Cardiac muscle cell (in vitro differentiated cells and primary cell): ENCODE results near the gene CCDC102A. TPM values are rescaled to one million over a fixed set of nuclear protein-coding genes. Genes with fewer than 3 reads are reported as not detected.

Experiments used
- DNase-seq, 2 donors: peaks; one replicate each; pipeline versions ENCODE4 v3.0.0 to v3.0.0-alpha.2; 2010 to 2017; ENCODE audit warnings: low read depth in 1 of 2, low spot score in 1 of 2
- H3K27ac ChIP-seq: fragments of 200-600 bp; sonication (generic); 2 replicates; pipeline ENCODE4 v1.5.1; 2016
- H3K27me3 ChIP-seq: fragments of 200-600 bp; sonication (generic); 2 replicates; pipeline ENCODE4 v1.6.0; 2016; ENCODE audit warnings: control low read depth
- H3K36me3 ChIP-seq: fragments of 200-600 bp; sonication (generic); 2 replicates; pipeline ENCODE4 v1.5.1; 2016; ENCODE audit warnings: control low read depth
- H3K4me1 ChIP-seq: fragments of 200-600 bp; sonication (generic); 2 replicates; pipeline ENCODE4 v1.8.1; 2017; ENCODE audit warnings: low read depth, mild to moderate bottlenecking, mixed run types
- H3K4me3 ChIP-seq: fragments of 200-600 bp; sonication (generic); 2 replicates; pipeline ENCODE4 v1.5.1; 2016; ENCODE audit warnings: mild to moderate bottlenecking
- H3K9me3 ChIP-seq: fragments of 200-600 bp; sonication (generic); 2 replicates; pipeline ENCODE4 v1.5.1; 2017; ENCODE audit warnings: low read depth, mild to moderate bottlenecking, control low read depth
- CTCF ChIP-seq: IDR thresholded peaks from 2 replicates; pipeline ENCODE4 v1.5.1; 2012; ENCODE audit warnings: low read depth, mild to moderate bottlenecking, low read length
- polyA plus RNA-seq: library from polyadenylated mRNA; unstranded; fragments of >200 nt; fragmentation: Nextera tagmentation; extraction: Ambion mirVana; gene quantifications from 2 replicates; pipeline ENCODE4 v1.2.1, GENCODE V29; 2016
- total RNA-seq: library from RNA; depleted of rRNA; stranded (reverse); fragments of >200 nt; gene quantifications from 2 replicates; pipeline ENCODE4 v1.2.3, GENCODE V29; 2016

The CCDC102A gene
- total RNA-seq (41.3 and 51.9 TPM in 2 replicates), polyA plus RNA-seq (30.1 and 43.8 TPM in 2 replicates)

GRCh38 chr16:57536306-57537193 is at the start of gene CCDC102A:
Gene CCDC102A (minus strand): TSS chr16:57536571. CDS start chr16:57529177, 7,394 bp downstream.
- no peak for TF ChIP-seq CTCF
- DNase-seq = peak; percentile 28 to 64

GRCh38 chr16:57585051-57585687 is 48.8 kb upstream of the CCDC102A start:
- H3K27me3 ChIP-seq = peaks cover 7% of the 10 kb centered on the region
- no peaks in the 10 kb centered on the region for H3K9me3 ChIP-seq
- TF ChIP-seq CTCF = no peak

More at GRCh38 chr16:57536306-57537193, at the start of gene CCDC102A:
- Histone ChIP-seq H3K27me3 (no peaks in the 10 kb centered on the region), H3K36me3 (no peaks in the 10 kb centered on the region), H3K9me3 (no peaks in the 10 kb centered on the region), H3K4me1 (peaks cover 26% of the 10 kb centered on the region), H3K27ac (peak within 1 kb of the TSS; percentile 94), H3K4me3 (peak within 1 kb of the TSS; percentile 80)

GRCh38 chr16:57579361-57579665 is 42.9 kb upstream of the CCDC102A start:
- DNase-seq = no peak
- Histone ChIP-seq H3K36me3 (no peaks in the 10 kb centered on the region), H3K9me3 (no peaks in the 10 kb centered on the region), H3K4me3 (no peak overlapping the region), H3K27me3 (no peaks in the 10 kb centered on the region), H3K4me1 (peaks cover 7% of the 10 kb centered on the region), H3K27ac (no peak overlapping the region)
- TF ChIP-seq CTCF = no peak

More at GRCh38 chr16:57585051-57585687, 48.8 kb upstream of the CCDC102A start:
- Histone ChIP-seq H3K4me3 (no peak overlapping the region), H3K27ac (no peak overlapping the region), H3K36me3 (no peaks in the 10 kb centered on the region), H3K4me1 (no peaks in the 10 kb centered on the region)
- DNase-seq = no peak

GRCh38 chr16:57578521-57579360 is 42.4 kb upstream of the CCDC102A start:
- Histone ChIP-seq H3K4me1 (peaks cover 7% of the 10 kb centered on the region), H3K27ac (no peak overlapping the region), H3K4me3 (no peak overlapping the region), H3K36me3 (no peaks in the 10 kb centered on the region), H3K27me3 (no peaks in the 10 kb centered on the region), H3K9me3 (no peaks in the 10 kb centered on the region)
- no peak for TF ChIP-seq CTCF
- DNase-seq = no peak

- Histone ChIP-seq H3K4me3 (no peak overlapping the region), H3K36me3 (no peaks in the 10 kb centered on the region), H3K27me3 (no peaks in the 10 kb centered on the region), H3K27ac (no peak overlapping the region), H3K4me1 (peaks cover 7% of the 10 kb centered on the region), H3K9me3 (no peaks in the 10 kb centered on the region)
- DNase-seq = no peak
- no peak for TF ChIP-seq CTCF
These were observed 41.4 kb upstream of the CCDC102A start for GRCh38 chr16:57577691-57578224.
